ENCODE measurements around the gene LGR6.

DNA sequence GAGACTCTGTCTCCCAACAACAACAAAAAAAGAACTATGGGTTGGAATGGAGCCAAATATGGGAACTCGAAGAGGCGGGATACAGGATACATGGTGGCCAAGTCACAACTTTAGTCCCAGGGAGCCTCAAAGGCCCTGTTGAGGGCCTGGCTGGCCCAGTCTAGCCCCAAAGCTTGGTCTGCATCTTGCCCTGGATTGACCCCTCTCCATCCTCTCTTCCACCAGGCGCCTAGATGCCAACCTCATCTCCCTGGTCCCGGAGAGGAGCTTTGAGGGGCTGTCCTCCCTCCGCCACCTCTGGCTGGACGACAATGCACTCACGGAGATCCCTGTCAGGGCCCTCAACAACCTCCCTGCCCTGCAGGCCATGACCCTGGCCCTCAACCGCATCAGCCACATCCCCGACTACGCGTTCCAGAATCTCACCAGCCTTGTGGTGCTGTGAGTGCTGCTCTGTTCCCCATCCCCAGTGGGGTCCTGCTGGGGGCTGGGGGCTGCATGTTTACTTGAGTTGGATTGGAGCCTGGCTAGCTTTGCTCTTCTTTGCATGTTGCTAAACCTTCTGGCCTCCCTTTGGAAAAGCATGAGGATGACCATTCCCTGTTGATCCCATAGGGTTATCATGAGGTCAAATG lies 82.6 kb downstream of the LGR6 start:
- TF ChIP-seq, protein P1, sequence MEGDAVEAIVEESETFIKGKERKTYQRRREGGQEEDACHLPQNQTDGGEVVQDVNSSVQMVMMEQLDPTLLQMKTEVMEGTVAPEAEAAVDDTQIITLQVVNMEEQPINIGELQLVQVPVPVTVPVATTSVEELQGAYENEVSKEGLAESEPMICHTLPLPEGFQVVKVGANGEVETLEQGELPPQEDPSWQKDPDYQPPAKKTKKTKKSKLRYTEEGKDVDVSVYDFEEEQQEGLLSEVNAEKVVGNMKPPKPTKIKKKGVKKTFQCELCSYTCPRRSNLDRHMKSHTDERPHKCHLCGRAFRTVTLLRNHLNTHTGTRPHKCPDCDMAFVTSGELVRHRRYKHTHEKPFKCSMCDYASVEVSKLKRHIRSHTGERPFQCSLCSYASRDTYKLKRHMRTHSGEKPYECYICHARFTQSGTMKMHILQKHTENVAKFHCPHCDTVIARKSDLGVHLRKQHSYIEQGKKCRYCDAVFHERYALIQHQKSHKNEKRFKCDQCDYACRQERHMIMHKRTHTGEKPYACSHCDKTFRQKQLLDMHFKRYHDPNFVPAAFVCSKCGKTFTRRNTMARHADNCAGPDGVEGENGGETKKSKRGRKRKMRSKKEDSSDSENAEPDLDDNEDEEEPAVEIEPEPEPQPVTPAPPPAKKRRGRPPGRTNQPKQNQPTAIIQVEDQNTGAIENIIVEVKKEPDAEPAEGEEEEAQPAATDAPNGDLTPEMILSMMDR (IDR thresholded peaks at IDR 0.05; ENCODE audit: low read depth, low read length), result no peak
- TF ChIP-seq EZH2phosphoT487 (IDR thresholded peaks at IDR 0.05; ENCODE audit: low read depth), result no peak
